GM19025 (cell line): ENCODE data around the gene SASS6.

ENCODE experiments used
- ATAC-seq: cut with Tn5 transposase; IDR thresholded peaks from one replicate; pipeline ENCODE4 v1.9.1; 2021; ENCODE audit warnings: mild to moderate bottlenecking, low read depth, moderate library complexity; ENCODE audit not compliant: unreplicated experiment

Gene SASS6, protein sequence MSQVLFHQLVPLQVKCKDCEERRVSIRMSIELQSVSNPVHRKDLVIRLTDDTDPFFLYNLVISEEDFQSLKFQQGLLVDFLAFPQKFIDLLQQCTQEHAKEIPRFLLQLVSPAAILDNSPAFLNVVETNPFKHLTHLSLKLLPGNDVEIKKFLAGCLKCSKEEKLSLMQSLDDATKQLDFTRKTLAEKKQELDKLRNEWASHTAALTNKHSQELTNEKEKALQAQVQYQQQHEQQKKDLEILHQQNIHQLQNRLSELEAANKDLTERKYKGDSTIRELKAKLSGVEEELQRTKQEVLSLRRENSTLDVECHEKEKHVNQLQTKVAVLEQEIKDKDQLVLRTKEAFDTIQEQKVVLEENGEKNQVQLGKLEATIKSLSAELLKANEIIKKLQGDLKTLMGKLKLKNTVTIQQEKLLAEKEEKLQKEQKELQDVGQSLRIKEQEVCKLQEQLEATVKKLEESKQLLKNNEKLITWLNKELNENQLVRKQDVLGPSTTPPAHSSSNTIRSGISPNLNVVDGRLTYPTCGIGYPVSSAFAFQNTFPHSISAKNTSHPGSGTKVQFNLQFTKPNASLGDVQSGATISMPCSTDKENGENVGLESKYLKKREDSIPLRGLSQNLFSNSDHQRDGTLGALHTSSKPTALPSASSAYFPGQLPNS

GRCh38 chr1:100132566-100133477, at the start of gene SASS6, which contains the start of gene TRMT13:
TSS of gene SASS6 (minus strand) at chr1:100132930. CDS start at chr1:100132814, 116 bp downstream.
TSS of gene TRMT13 (plus strand) at chr1:100133163. CDS start at chr1:100133169, 6 bp downstream.
- ATAC-seq = peak; percentile 92

DNA sequence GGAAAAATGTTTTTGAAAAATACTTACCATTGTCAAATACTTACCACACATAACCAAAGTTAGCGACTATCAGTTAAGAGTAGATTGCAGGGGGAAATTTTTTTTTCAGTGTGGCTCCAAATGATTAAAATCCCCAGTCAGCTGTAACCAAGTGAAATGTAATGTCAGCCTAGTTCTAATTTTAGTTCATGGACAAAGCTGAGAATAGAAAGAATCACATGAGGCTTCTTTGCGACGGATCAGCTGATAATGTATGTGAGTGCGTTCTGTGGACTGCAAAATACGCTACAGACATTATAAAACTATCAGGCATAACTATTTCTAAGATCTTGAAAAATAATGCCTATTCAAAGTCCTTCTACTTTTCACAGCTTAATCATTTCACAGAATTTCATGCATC, 45.4 kb upstream of the SASS6 start, which contains the start of gene LRRC39:
TSS of gene LRRC39 (minus strand) at position 166 of the 400 bp plus-strand sequence. CDS start 9,740 bp downstream, outside the sequence.
- no peak for ATAC-seq

GRCh38 chr1:100177295-100178041, 44.7 kb upstream of the SASS6 start:
- ATAC-seq = no peak

GRCh38 chr1:100168051-100168450, 35.3 kb upstream of the SASS6 start:
- no peak for ATAC-seq

DNA sequence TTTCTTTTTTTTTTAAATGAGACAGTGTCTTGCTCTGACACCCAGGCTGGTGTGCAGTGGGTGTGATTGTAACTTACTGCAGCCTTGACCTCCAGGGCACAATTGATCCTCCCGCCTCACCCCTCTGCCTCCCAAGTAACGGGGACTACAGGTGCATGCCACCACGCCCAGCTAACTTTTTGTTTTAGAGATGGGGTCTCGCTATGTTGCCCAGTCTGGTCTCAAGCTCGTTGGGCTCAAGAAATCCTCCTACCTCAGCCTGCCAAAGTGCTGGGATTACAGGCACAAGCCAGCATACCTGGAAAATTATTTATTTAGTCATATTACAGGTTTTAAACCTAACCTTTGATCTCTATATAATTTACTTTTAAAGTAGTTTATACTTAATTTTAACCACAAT, 32.0 kb upstream of the SASS6 start:
- no peak for ATAC-seq

GRCh38 chr1:100164216-100164615, 31.5 kb upstream of the SASS6 start:
- ATAC-seq = no peak

DNA sequence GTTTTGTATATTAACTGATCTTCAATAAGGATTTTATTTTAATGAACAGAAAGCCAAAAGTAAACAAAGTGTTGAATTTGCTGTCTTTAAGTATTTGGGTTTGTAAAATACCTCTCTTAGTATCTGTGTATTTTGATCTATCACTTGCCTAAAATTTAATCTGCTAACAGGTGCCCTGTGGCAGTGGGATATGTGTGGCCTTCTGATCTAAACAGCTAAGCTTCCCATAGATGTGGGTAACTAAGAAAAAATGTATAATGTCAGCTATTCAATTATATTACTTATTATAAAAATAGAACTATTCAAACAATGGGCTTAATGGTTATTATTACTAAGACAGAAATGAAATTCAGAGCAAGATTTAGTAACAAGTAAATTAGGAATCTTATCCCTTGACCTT, 30.2 kb upstream of the SASS6 start:
- no peak for ATAC-seq

DNA sequence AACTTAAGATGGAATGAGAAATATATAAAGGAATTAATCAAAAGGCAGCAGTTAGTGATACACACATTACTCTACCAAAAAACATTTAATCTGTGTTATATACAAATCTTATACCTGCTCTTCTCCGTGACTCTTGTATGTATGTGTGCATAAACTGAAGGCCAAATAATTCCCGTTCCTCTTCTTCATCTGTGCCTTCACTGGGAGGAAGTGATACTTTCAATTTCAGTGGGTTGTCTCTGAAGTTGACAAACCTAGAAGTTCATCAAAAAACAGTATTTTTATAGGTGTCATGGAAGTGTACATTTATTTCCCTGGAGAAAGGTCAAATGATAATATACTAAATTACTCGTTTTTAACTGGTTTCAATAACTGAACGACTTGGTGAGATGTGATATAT, 19.5 kb upstream of the SASS6 start:
- peak; percentile 58 for ATAC-seq

GRCh38 chr1:100151679-100152078, 18.9 kb upstream of the SASS6 start:
- no peak for ATAC-seq

GRCh38 chr1:100147875-100148274, 15.1 kb upstream of the SASS6 start:
- ATAC-seq = no peak

DNA sequence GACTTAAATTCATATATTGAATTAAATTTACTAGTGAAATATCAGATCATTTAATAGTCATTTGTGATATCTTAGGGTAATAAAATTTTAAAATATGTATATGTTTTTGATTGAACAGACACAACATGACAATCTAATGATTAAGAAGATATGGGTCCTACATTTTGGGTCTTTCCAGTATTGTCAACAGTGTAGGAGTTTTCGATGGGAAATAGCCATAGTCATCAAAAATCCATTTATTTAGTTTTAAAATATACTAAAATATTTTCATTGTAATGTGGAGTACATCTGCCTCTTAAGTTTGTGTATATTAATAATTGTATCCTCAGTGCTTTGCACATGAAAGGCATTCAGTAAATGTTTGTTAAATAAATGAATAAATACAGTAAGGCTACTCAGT, 14.2 kb upstream of the SASS6 start:
- ATAC-seq = no peak

- ATAC-seq = no peak
Measured at GRCh38 chr1:100145116-100145515, 12.4 kb upstream of the SASS6 start.

- no peak for ATAC-seq
Measured at GRCh38 chr1:100142343-100142742, 9.6 kb upstream of the SASS6 start.

DNA sequence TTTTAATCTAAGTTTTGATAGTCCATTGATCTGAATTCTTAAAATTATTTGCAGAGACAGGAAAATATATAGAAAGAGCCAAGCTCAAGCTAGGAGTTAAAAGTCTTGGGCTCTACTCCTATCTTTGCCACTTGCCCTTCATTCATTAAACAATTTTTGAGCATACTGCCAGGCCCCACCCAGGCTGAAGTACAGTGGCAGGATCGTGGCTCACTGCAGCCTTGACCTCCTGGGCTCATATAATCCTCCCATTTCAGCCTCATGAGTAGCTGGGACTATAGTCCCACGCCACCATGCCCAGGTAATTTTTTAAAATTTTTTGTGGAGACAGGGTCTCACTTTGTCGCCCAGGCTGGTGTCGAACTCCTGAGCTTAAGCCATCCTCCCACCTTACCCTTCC, 8.5 kb upstream of the SASS6 start:
- no peak for ATAC-seq

DNA sequence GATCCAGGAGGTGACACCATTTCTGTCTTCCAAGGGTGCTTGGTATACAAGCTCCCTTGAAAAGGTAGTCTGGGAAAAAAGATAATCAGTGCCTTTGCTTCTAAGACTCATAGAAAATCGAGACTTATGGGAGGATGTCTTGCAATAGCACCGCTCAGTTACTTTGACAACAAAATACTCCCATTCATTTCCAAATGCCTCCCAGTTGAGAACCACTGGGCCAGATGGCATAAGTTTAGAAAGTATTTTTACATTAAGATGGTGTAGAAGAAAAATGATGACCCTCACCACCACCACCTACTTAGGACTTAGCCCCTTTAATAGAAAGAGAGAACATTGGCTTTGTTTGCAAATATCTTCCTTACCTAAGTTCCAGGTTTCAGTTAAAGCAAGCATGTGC, 4.9 kb upstream of the SASS6 start:
- no peak for ATAC-seq

GRCh38 chr1:100134872-100135271, 2.1 kb upstream of the SASS6 start:
- ATAC-seq = no peak

GRCh38 chr1:100131623-100132022, 1.1 kb downstream of the SASS6 start:
- no peak for ATAC-seq

DNA sequence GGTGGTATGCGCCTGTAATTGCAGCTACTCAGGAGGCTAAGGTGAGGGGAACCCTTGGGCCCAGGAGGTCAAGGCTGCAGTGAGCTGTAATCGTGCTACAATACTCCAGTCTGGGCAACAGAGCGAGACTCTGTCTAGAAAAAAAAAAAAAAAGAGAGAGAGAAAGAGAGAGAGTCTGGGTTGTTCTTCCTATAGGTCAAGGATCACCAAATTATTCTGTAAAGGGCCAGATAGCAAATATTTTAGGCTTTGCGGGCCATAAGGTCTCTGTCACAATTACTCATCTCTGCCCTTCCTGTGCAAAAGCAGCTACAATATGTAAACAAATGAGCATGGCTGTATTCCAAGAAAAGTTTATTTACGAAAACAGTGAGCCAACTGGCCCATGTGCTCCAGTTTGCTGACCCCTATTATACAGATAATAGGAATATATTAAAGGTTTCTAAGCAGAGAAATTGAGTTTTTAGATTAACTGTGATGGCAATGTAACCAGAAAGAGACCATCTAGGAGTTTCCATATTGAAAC, 2.1 kb downstream of the SASS6 start:
- ATAC-seq = no peak

DNA sequence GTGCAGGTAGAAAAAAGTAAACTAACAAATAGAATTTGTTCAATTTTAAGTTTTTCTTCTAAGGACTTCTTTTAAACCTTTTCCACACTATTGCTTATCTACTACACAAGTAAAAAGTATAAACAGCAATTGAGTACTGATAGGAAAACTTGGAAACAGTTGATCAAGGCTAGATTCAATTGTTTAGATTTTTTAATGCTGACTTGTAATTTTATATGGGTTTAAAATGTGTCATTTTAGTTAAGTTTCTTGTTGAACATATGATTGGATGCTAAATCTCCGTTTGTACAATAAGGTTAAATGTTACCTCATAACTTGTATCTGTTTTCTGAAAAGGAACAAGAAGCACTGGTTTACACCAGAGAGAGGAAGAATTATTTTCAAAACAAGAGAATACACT, 5.5 kb downstream of the SASS6 start:
- ATAC-seq = no peak

DNA sequence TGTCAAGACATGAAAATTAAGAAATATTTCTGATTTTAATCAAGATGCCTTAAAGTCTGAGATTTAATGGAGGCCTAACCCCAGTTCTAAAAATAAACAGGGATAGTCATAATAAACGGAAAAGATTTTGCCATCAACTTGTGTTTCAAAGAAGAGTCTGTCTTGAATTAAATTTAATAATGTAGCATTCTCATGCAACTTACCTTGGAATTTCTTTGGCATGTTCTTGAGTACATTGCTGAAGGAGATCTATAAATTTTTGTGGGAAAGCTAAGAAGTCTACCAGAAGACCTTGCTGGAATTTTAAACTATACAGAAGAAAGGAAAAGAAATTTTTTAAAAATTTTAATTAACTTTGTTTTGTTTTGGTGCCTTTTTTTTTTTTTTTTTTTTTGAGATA, 10.6 kb downstream of the SASS6 start:
- no peak for ATAC-seq
